Hepatocyte (in vitro differentiated cells): ENCODE data around the gene NAXD.

Experiments
- EZH2 ChIP-seq: fragments of 200-600 bp; sonication (generic); IDR thresholded peaks from 2 replicates; pipeline ENCODE4 v1.6.1; 2016; ENCODE audit warnings: antibody characterized with exemption, mild to moderate bottlenecking, borderline replicate concordance
- EZH2phosphoT487 ChIP-seq: fragments of 200-600 bp; sonication (generic); IDR thresholded peaks from one replicate; pipeline ENCODE4 v1.6.1; 2018; ENCODE audit warnings: antibody characterized with exemption, mild to moderate bottlenecking, low read depth, moderate library complexity; ENCODE audit not compliant: unreplicated experiment, severe bottlenecking
- TF ChIP-seq, protein P1 (sequence below): fragments of 200-600 bp; sonication (generic); IDR thresholded peaks from 2 replicates; pipeline ENCODE4 v1.5.1; 2016; ENCODE audit warnings: antibody characterized with exemption, mild to moderate bottlenecking; ENCODE audit not compliant: poor library complexity

GRCh38 chr13:110687736-110688135, 72.4 kb downstream of the NAXD start:
- TF ChIP-seq EZH2 (no peak), EZH2phosphoT487 (no peak)
- TF ChIP-seq, protein P1, sequence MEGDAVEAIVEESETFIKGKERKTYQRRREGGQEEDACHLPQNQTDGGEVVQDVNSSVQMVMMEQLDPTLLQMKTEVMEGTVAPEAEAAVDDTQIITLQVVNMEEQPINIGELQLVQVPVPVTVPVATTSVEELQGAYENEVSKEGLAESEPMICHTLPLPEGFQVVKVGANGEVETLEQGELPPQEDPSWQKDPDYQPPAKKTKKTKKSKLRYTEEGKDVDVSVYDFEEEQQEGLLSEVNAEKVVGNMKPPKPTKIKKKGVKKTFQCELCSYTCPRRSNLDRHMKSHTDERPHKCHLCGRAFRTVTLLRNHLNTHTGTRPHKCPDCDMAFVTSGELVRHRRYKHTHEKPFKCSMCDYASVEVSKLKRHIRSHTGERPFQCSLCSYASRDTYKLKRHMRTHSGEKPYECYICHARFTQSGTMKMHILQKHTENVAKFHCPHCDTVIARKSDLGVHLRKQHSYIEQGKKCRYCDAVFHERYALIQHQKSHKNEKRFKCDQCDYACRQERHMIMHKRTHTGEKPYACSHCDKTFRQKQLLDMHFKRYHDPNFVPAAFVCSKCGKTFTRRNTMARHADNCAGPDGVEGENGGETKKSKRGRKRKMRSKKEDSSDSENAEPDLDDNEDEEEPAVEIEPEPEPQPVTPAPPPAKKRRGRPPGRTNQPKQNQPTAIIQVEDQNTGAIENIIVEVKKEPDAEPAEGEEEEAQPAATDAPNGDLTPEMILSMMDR: no peak
